Neuronal stem cell (in vitro differentiated cells): ENCODE results near the gene GSE1.

ENCODE experiments used
- DNase-seq: peaks from one replicate; pipeline ENCODE4 v3.0.0-alpha.2; 2013; ENCODE audit warnings: low spot score
- H2AFZ ChIP-seq: one replicate; pipeline ENCODE4 v1.6.1; 2013; ENCODE audit warnings: mild to moderate bottlenecking, low read length, inconsistent platforms
- H2AK5ac ChIP-seq: 2 replicates; pipeline ENCODE4 v1.6.1; 2013; ENCODE audit warnings: low read depth, mild to moderate bottlenecking, inconsistent platforms, low read length, moderate library complexity, mixed read lengths
- H2BK120ac ChIP-seq: 2 replicates; pipeline ENCODE4 v1.6.1; 2013; ENCODE audit warnings: low read depth, mild to moderate bottlenecking, inconsistent platforms, low read length, moderate library complexity, mixed read lengths
- H2BK12ac ChIP-seq: one replicate; pipeline ENCODE4 v1.6.1; 2013; ENCODE audit warnings: low read length, inconsistent platforms
- H2BK15ac ChIP-seq: 2 replicates; pipeline ENCODE4 v1.6.1; 2013; ENCODE audit warnings: mild to moderate bottlenecking, low read length, inconsistent platforms, mixed read lengths
- H2BK5ac ChIP-seq: one replicate; pipeline ENCODE4 v1.6.1; 2013; ENCODE audit warnings: inconsistent platforms, mild to moderate bottlenecking, low read length, moderate library complexity
- H3K14ac ChIP-seq: one replicate; pipeline ENCODE4 v1.6.1; 2013; ENCODE audit warnings: low read length, inconsistent platforms
- H3K18ac ChIP-seq: 2 replicates; pipeline ENCODE4 v1.6.1; 2013; ENCODE audit warnings: low read length, inconsistent platforms
- H3K23ac ChIP-seq: 2 replicates; pipeline ENCODE4 v1.6.1; 2013; ENCODE audit warnings: low read depth, mild to moderate bottlenecking, mixed read lengths, low read length, inconsistent platforms; ENCODE audit not compliant: poor library complexity
- H3K27ac ChIP-seq: replicated peaks from 3 replicates; pipeline ENCODE4 v1.5.1; 2013; ENCODE audit warnings: low read length, inconsistent platforms
- H3K27me3 ChIP-seq, 3 experiments: 2 replicates each; pipeline ENCODE4 v1.6.1; 2013; ENCODE audit warnings: low read length in 3 of 3, mild to moderate bottlenecking in 2 of 3, inconsistent platforms in 1 of 3, low read depth in 1 of 3, mixed read lengths in 1 of 3, moderate library complexity in 1 of 3; ENCODE audit not compliant: control insufficient read depth in 3 of 3, insufficient read depth in 3 of 3
- H3K36me3 ChIP-seq, 2 donors: replicated peaks in 1 of 2; 2 replicates each; pipeline ENCODE4 v1.6.1; 2013; ENCODE audit warnings: low read length in 2 of 2; ENCODE audit not compliant: control insufficient read depth in 2 of 2, insufficient read depth in 2 of 2
- H3K4ac ChIP-seq: 2 replicates; pipeline ENCODE4 v1.6.1; 2013; ENCODE audit warnings: inconsistent platforms, mild to moderate bottlenecking, low read length, moderate library complexity
- H3K4me1 ChIP-seq, 2 donors: 1 replicate in 1 of 2; 2 replicates in 1 of 2; pipeline ENCODE4 v1.6.1; 2013; ENCODE audit warnings: low read length in 2 of 2, low read depth in 1 of 2; ENCODE audit not compliant: control insufficient read depth in 2 of 2, insufficient read depth in 1 of 2
- H3K4me2 ChIP-seq: one replicate; pipeline ENCODE4 v1.6.1; 2013; ENCODE audit warnings: mild to moderate bottlenecking, low read length, inconsistent platforms; ENCODE audit not compliant: insufficient read depth, poor library complexity, severe bottlenecking
- H3K4me3 ChIP-seq, 2 donors: 2 replicates each; pipeline ENCODE4 v1.5.1; 2013; ENCODE audit warnings: low read length in 2 of 2, mild to moderate bottlenecking in 2 of 2, inconsistent platforms in 1 of 2, moderate library complexity in 1 of 2
- H3K79me1 ChIP-seq: one replicate; pipeline ENCODE4 v1.6.1; 2013; ENCODE audit warnings: low read depth, mild to moderate bottlenecking, inconsistent platforms, low read length, moderate library complexity
- H3K9ac ChIP-seq: one replicate; pipeline ENCODE4 v1.6.1; 2013; ENCODE audit warnings: mild to moderate bottlenecking, low read depth, low read length, inconsistent platforms; ENCODE audit not compliant: poor library complexity
- H3K9me3 ChIP-seq, 2 donors: replicated peaks in 1 of 2; 2 replicates each; pipeline versions ENCODE3 to v1.6.1; 2013; ENCODE audit warnings: low read length in 2 of 2, mild to moderate bottlenecking in 2 of 2, inconsistent platforms in 1 of 2, low read depth in 1 of 2, mixed read lengths in 1 of 2, moderate library complexity in 1 of 2; ENCODE audit not compliant: control insufficient read depth in 2 of 2, insufficient read depth in 1 of 2
- H4K8ac ChIP-seq: one replicate; pipeline ENCODE4 v1.6.1; 2013; ENCODE audit warnings: low read depth, mild to moderate bottlenecking, inconsistent platforms, low read length, moderate library complexity
- H4K91ac ChIP-seq: one replicate; pipeline ENCODE4 v1.6.1; 2013; ENCODE audit warnings: low read length, low read depth, mild to moderate bottlenecking, inconsistent platforms; ENCODE audit not compliant: poor library complexity
- WGBS, 2 donors: extraction: QIAGEN DNeasy Blood & Tissue Kit; methylation state at CpG; one replicate each; pipeline ENCODE4 v1.1.7; 2013; ENCODE audit warnings: missing lambda C conversion rate in 2 of 2, mixed read lengths in 1 of 2; ENCODE audit not compliant: insufficient read length in 2 of 2, insufficient replicate concordance in 1 of 2; ENCODE audit errors: extremely low coverage in 2 of 2; 5-methylcytosine and 5-hydroxymethylcytosine counted together

Gene GSE1

GRCh38 chr16:85716022-85716679 lies 103.0 kb downstream of the GSE1 start:
- Histone ChIP-seq H3K79me1 (no peaks in the 10 kb centered on the region), H3K36me3 (no peaks in the 10 kb centered on the region), H3K9ac (no peak overlapping the region), H2BK5ac (no peak overlapping the region), H3K4me3 (peak overlapping the region in 1 of 2 donors; percentile 27), H2BK120ac (no peak overlapping the region), H2AK5ac (no peak overlapping the region), H3K18ac (no peak overlapping the region), H4K91ac (no peak overlapping the region), H3K23ac (no peak overlapping the region), H4K8ac (no peak overlapping the region), H2BK15ac (no peak overlapping the region), H3K14ac (no peak overlapping the region), H3K27me3 (peaks cover 0 to 3% (median 0%) of the 10 kb centered on the region in 3 experiments), H2BK12ac (no peak overlapping the region), H3K4ac (no peak overlapping the region), H3K4me2 (no peak overlapping the region), H3K9me3 (peaks cover 5 to 9% of the 10 kb centered on the region in 2 donors), H3K4me1 (peaks cover 18 to 31% of the 10 kb centered on the region in 2 donors), H2AFZ (peak overlapping the region; percentile 81), H3K27ac (no peak overlapping the region)
- no peak for DNase-seq
- WGBS, 2 donors, result no CpG with 5 or more reads among the region's 9 CpGs

GRCh38 chr16:85716680-85717038 lies 103.5 kb downstream of the GSE1 start:
- Histone ChIP-seq H3K4me3 (no peak overlapping the region), H2AFZ (peak overlapping the region; percentile 81), H4K8ac (no peak overlapping the region), H3K36me3 (no peaks in the 10 kb centered on the region), H3K27ac (no peak overlapping the region), H3K14ac (no peak overlapping the region), H4K91ac (no peak overlapping the region), H3K27me3 (peaks cover 0 to 3% (median 0%) of the 10 kb centered on the region in 3 experiments), H2BK120ac (no peak overlapping the region), H3K4me2 (no peak overlapping the region), H3K4me1 (peaks cover 18 to 34% of the 10 kb centered on the region in 2 donors), H3K9me3 (peaks cover 5 to 7% of the 10 kb centered on the region in 2 donors), H3K18ac (peak overlapping the region; percentile 42), H2BK15ac (peak overlapping the region; percentile 33), H2BK5ac (no peak overlapping the region), H2BK12ac (no peak overlapping the region), H2AK5ac (peak overlapping the region; percentile 48), H3K4ac (no peak overlapping the region), H3K23ac (no peak overlapping the region), H3K9ac (no peak overlapping the region), H3K79me1 (no peaks in the 10 kb centered on the region)
- WGBS, 2 donors, result no CpG with 5 or more reads among the region's 3 CpGs
- DNase-seq, result no peak

DNA sequence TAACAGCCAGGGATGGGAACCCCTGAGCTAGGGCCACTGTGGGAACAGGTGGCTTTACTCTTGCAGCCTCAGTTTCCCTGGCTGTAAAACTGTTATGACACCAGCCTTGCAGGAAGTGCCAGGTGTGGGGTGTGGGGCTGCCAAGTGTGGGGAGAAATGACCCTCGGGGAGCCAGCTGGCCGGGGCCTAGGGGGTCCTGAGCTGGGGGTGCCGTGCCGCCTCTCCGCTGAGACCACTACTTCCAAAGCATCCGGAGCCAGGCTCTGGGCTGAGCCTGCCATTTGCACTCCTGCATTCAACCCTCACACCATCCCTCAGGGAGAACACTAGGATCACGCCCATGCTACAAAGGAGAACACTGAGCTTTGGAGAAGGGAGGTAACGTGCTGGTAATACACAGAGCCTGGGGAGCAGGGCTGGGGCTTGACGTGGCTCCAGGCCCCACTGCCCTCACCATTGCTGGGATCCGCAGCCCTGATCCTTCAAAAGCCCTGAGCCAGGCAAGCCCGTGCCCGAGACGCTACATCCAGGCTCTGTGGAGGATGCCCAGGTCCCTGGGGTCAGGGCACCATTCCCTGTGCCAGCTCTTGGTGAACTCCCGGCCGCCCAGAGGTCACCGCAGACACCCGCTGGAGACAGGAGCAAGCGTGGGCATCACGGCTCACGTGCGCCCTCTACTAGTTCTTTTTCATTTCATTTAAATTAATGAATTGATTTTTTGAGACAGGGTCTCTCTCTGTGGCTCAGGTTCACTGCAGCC lies 104.5 kb downstream of the GSE1 start:
- H3K18ac ChIP-seq, result peak overlapping the region; percentile 40
- H2BK12ac ChIP-seq, result no peak overlapping the region
- no peak overlapping the region for H2BK5ac ChIP-seq
- H3K4me1 ChIP-seq, result peaks cover 25 to 42% of the 10 kb centered on the region in 2 donors
- no peaks in the 10 kb centered on the region for H3K36me3 ChIP-seq
- H4K8ac ChIP-seq, result no peak overlapping the region
- no peak overlapping the region for H3K4ac ChIP-seq
- peak overlapping the region; percentile 48 for H2AK5ac ChIP-seq
- no peak overlapping the region for H3K23ac ChIP-seq
- no peak overlapping the region for H3K4me3 ChIP-seq
- H4K91ac ChIP-seq, result no peak overlapping the region
- H3K79me1 ChIP-seq, result no peaks in the 10 kb centered on the region
- WGBS, 2 donors, result no CpG with 5 or more reads among the region's 21 CpGs
- H3K9ac ChIP-seq, result peak overlapping the region; percentile 65
- no peak overlapping the region for H3K4me2 ChIP-seq
- DNase-seq, result peak; percentile 81
- no peaks in the 10 kb centered on the region for H3K9me3 ChIP-seq
- no peak overlapping the region for H2BK120ac ChIP-seq
- no peak overlapping the region for H3K14ac ChIP-seq
- peaks cover 0 to 3% (median 0%) of the 10 kb centered on the region in 3 experiments for H3K27me3 ChIP-seq
- H2BK15ac ChIP-seq, result peak overlapping the region; percentile 41
- peak overlapping the region; percentile 37 for H2AFZ ChIP-seq
- H3K27ac ChIP-seq, result no peak overlapping the region

DNA sequence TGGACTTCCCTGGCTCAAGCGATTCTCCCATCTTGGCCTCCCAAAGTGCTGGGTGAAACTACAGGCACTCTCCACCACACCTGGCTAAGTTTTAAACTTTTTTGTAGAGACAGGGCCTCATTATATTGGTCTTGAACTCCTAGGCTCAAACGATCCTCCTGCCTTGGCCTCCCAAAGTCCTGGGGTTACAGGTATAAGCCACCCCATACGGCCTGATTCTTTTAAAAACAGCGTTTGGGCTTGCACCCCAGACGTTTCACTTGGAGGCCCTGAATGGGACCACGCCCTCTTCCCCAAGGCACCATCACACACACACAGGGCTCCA lies 105.0 kb downstream of the GSE1 start:
- Histone ChIP-seq H3K4me2 (no peak overlapping the region), H4K8ac (no peak overlapping the region), H4K91ac (no peak overlapping the region), H3K27ac (no peak overlapping the region), H2BK120ac (no peak overlapping the region), H3K4ac (no peak overlapping the region), H3K4me3 (no peak overlapping the region), H3K23ac (peak overlapping the region; percentile 83), H3K27me3 (peaks cover 0 to 3% (median 0%) of the 10 kb centered on the region in 3 experiments), H2AK5ac (peak overlapping the region; percentile 78), H3K36me3 (no peaks in the 10 kb centered on the region), H3K9me3 (no peaks in the 10 kb centered on the region), H3K18ac (peak overlapping the region; percentile 48), H3K9ac (no peak overlapping the region), H3K79me1 (no peaks in the 10 kb centered on the region), H3K14ac (no peak overlapping the region), H2BK5ac (no peak overlapping the region), H2BK15ac (peak overlapping the region; percentile 14), H3K4me1 (peaks cover 23 to 42% of the 10 kb centered on the region in 2 donors), H2BK12ac (peak overlapping the region; percentile 79), H2AFZ (no peak overlapping the region)
- DNase-seq, result no peak
- no CpG with 5 or more reads among the region's 6 CpGs for WGBS, 2 donors
